Activated CD4-positive, alpha-beta T cell treated with anti-CD3 and anti-CD28 coated beads, Interleukin-2, amount 50 U/mL, for 16 hours (primary cell): ENCODE measurements around the gene NRP2.

ENCODE experiments used
- DNase-seq: peaks from one replicate; pipeline ENCODE4 v3.0.0-alpha.2; 2020

NRP2 gene

DNA sequence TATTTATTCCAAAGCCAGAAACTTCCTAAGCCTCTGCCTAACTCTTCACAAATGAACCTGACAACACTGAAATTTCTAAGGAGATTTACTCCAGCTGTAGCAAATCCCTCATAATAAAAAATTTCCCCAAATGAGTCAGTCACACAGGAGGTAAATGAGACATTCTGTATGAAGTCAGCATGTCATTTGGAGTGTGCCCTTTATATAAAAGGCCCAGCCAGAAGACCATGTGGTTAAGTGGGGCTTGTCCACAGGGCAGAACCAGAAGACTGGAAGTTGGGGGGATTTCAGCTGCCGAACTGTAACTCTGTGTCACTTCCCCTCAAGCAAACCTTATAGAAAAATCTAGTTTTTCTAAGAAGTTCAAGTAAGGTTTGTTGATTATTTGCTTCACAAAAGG, 30.2 kb downstream of the NRP2 start:
- DNase-seq, result no peak

DNA sequence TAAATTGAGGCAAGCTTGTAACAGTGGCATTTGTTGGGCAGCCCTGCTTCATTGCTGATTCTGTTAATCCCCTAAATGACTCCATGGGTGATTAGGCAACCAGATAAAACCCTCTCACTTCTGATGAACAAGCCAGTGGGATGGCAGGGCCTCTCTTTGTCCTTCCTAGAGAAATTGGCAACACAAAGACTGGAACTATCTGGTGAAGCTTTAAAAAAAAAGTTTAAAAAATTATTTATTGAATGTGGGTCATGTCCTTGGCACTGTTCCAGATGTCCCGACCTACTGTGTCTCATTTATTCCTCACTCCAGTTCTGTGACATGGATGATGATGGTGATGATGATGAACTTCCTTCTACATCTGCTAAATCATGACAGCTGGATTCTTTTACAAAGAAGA, 30.8 kb downstream of the NRP2 start:
- no peak for DNase-seq

DNA sequence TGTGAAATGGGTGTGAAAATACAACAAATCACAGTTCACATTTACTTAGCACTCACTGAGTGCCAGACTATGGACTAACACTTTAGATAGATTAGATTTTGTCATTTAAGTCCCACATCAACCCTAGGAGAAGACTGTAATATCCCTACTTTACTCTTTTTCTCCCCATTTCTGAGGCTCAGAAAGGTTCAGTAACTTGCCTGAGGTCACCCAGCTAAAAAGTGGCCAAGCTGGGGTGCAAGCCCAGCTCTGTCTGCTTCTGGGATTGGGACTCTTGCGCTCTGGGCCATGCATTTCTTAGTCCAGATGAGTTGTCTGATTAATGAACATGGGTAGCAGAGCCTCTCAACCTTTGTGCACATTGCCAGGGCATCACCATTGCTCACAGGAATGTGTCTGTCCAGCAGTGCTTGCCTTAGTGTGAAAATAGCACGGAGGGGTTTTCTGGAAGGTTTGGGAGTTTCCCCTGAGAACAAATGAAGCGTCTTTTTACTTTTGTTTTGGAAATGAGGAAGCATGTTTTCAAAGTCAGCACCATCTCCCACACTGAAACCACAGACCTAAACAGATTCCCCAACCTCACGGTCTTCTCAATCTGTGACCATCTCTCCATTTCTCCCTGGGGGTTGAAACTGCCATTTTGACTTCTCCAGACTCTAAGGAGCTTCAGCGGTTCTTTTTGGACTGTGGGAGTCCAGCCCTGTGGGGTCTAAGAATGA, 31.9 kb downstream of the NRP2 start:
- DNase-seq, result no peak

DNA sequence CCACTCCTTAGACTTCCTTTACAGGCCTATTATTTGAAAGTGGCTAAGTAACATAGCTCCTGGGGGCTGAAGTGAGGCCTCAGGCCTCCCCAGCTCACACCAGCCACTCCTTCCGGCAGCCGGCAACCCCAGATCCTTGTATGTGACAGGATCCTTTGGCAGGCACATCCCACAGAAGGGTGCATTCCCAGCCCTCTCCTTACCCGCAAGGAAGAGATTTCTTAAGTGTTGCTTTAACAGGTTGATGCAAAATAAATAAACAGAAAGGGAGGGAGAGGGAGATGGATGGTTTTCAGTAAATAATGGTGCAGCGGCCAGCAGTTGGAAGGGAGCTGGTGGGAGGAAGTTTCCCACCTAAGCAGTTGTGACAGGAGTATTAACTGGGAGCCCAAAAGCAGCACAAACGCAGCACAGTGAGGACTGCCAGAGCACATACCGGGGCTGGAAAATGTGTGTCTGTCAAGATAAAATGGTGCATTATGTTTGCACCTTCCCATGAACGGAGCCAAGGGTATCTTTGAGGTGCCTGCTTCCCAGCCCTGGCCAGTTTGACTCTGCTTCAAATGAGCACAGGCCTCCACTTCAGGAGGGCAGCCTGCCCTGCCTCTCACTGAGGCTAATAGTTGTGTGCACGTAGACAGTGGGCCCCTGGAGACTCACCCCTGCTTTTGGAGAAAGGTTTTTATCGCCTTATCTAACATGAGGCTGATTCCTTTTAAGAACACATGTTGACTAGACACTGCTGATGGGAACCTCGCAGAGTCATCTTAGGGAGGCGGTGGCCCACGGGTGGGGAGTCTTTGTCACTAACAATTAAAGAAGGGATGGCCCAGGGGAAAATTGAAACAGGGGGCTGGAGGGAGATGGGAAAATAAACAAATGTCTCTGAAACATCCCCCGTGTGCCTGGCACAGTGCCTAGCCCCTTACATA, 32.8 kb downstream of the NRP2 start:
- DNase-seq, result no peak

DNA sequence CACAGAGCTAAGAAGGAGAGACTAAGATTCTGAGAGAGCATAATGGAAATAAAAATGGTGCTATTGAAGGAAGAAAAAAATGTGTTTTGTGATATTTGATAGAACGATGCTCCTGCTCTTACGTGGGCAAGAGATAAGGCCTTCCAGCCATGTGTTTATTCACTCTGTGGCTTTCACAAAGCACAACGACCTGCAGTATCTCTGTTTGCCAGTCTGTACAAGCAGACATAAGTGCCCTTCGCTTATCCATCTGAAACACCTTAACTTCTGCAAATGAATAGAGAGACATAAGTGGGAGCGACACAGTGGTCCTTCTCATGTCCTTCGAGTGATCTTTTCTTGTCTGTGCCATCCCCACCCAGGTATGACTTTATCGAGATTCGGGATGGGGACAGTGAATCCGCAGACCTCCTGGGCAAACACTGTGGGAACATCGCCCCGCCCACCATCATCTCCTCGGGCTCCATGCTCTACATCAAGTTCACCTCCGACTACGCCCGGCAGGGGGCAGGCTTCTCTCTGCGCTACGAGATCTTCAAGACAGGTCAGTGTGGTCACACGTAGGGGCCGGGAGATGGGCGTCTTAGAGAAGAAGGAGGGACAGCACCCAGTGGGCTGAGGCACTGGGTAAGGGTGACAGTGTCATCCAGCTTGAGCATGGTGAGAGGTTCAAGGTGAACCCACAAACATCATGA, 33.7 kb downstream of the NRP2 start:
- no peak for DNase-seq

DNA sequence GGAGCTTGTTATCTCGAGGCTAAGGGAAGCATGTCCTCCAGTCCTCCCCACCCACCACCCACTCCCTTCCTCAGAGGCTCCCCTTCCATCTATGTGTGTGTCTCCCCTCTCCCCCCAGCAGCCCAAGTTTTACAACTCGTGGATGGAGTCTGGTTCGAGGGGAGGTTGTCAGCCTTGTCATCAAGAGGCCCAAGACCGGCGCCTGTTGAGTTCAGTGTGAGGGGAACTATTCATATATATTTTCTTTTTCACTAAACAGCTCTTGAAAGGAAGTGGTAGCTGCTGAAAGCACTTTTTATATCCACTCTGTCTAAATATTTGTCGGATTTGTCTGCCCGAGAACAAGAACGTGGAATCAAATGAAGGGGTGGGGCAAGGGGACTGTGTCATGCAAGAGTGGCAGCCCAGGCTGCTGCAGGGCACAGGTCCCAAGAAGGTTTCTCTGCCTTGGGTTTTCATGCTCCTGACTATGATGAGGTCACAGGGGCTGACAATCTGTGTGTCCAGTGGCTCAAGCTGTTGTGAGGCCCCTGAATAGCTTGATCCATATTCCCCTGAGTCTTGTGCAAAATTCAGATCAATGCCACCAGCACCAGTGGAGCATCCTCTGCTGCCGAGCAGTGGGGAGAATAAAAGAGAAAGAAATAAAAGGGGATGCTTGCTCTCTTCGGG, 35.0 kb downstream of the NRP2 start:
- DNase-seq, result no peak

DNA sequence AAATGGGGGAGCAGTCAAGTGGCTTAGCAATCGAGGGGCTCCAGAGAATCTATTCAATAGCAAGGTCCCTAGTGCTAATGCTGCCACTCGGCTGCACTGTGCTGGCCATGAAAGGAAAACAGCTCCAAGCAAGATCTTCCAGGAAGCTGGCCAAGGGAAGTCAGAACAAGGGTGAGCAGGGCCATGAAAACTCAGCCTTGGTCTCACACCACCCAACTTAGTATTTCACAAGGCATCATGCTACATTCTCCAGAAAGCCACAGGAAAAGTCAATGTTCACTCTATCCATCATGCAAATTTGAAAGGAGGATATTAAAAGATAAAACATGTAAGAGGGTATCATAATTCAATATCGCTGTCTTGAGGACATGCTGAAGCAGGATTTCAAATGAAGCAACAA, 35.7 kb downstream of the NRP2 start:
- DNase-seq, result no peak

DNA sequence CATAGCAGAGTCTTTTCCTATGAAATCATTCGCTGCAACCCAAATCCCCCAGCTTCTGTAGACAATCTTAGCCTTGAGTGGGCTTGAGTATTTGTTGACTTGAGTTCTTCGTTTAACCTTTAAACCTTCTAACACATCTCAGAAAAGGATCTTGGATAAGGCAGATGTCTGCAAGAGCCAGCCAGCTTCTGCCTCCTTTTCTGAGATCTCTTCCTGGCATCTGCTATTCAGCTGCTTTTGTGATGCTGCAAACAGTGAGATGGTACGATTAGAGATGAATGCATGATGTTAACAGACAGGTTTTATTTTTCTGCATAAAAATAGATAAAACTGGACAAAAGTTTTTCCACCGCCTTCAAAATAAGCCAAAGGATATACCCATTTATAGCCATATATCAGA, 37.5 kb downstream of the NRP2 start:
- DNase-seq, result no peak

DNA sequence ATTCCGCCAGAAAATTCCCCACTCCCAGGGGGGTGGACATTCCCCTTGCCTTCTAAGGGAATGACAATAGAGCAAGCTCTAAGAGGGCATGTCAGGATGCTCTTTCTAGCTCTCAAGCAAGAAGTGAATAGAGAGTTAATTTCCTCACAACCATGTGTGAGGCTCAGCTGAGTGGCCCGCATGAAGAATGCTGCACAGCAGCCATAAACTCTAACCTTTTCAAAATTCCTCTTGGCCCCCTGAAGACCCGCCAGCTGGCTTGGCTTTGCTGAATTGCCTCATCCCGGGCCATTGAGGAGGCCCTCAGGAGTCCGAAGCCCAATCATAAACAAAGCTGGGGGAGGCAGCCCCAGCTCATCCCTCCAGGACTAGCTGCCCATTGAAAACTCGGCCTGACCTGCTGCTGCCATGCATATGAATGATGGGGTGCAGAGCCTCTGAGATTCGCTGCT, 38.2 kb downstream of the NRP2 start:
- DNase-seq, result no peak

DNA sequence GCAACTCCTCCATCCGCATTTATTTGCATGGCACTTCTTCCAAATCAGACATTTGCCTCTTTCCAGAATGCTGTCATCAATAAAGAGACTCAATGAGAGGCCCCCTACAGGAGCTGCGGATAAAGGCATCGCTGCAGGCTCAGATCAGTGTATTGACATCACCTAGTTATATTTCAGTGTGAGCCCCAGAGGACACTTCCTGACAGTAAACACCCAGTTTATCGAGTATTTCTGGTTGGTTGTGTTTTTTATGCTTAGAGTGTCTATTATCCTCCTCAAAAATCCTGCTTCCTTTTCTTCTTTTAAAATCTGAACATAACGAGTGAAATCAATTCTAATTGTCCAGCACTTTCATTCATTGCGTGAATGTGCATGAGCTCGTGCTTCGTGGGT, 38.8 kb downstream of the NRP2 start:
- no peak for DNase-seq

DNA sequence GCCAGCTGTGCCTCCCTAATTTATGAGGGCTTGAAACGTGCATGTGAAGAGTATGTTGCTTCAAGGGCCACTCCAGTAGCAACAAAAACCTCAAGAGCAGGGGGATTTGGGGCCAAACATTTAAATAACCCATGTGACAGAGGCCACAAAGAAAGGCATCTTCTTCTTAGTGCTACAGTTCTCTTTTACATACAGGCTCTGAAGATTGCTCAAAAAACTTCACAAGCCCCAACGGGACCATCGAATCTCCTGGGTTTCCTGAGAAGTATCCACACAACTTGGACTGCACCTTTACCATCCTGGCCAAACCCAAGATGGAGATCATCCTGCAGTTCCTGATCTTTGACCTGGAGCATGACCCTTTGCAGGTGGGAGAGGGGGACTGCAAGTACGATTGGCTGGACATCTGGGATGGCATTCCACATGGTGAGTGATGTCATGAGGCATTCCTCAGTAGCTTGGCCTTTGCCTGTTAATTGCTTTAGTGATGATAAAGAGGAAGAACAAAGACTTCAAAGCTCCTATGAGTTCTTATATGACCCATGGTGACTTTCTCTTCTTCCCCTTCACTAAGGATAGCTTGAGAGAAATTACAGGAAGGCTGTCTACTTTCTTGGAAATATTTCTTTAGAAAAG, 40.1 kb downstream of the NRP2 start:
- no peak for DNase-seq

DNA sequence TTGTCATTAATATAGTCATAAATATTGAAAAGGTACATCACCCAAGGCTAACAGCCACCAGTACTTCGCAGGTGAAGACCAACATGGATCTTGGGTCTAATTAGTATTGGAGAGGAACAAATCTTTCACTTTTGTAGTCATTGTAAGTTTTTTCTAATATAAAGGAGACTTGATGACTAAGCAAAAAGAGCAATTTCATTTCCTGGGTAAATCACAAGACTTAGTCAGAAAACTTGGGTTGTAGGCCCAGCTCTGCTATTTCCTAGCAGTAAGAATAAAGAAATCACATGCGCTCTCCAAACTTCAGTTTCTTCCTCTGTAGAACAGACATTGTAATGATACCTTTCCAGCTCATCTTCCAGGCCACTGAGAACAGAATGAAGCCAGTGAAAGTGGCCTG, 40.9 kb downstream of the NRP2 start:
- DNase-seq, result no peak

DNA sequence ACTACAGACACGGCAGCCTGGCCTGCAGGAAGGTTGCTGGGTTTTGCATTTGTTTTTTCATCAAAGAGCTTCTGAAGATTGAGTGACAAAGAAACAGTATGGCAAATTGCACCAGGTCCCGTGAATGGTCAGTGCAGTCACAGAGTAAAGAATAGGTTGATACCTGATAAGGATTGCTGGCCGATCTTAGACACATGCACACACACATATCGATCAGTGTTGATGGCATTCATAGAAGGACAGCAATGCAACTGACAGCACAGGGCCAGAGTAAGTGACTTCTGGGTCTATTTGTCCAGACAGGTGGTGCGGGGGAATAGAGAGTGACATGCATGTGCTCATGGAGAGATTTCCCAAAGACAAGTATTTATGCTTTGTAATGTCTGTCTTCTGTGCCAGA, 42.8 kb downstream of the NRP2 start:
- no peak for DNase-seq

DNA sequence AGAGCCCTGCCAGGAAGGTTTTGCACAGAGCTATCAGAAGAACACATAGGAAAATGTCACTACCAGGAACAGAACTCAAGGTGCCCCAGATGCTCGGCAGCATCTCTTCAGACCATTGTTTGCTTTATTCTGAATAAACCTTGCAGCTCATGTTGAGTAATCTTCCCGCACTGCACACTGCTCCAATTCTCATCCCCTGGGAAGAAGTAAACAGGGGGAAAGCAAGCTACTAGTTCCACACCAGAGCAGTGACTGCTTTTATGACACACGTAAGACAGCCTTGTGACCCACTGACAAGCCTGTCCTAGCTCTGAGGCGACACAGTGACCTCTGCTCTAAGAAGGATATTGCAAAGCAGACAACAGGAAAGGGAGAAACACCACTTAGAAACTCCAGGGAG, 44.2 kb downstream of the NRP2 start:
- no peak for DNase-seq

DNA sequence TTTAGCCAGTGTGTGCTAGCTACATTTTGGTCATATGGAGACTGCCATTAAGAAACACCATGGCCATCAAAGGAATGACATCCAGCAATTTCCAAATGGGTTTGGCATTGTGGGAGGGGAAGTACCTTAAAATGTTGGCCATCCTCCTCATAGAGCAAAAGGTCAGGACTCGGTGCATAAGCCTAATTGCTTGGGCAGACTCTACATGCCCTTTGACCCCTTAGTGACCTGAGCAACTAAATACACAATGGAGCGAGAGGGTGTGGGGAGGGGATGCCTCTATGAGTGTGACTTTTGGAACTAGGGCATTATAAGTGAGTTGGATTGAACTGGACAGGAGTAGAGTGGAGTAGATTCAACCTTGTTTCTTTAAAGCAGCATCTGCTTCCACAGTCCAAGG, 44.9 kb downstream of the NRP2 start:
- no peak for DNase-seq

DNA sequence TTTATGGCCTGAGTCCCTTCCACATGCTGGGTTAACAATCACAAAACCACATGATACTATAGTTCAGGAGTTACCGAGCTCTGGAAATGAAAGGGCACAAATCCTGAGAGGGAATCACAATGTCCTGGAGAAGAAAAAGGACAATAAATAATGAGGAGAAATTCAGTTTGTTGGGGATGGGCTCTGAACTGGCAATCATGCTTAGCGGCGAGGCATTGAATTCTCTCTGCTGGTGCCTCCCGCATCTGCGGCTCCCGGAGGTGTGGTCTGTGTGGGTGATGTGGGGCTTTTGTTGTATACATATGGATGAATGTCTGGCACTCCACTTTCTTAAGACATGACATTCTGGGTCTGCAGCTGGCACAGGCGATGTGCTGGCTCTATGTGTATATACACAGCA, 46.1 kb downstream of the NRP2 start:
- no peak for DNase-seq

DNA sequence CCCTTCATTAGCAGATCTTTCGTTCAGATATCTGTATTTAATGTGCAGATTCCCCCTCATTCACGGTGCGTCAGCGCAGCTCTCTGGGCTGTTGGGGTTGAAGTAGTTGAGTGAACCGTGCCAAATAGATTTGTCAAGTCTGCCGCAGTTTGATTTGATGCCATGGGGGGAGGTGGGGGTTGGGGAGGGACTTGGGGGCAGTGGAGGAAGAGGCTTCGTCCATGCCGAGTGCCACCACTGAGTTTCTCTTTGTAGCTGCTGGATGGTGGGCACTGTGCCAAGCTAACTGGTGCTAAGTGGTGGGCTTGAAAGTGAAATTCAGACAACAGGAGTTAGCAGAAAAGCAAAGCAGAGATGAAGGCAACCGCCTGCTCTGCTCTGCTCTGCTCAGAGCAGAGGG, 47.9 kb downstream of the NRP2 start:
- DNase-seq, result no peak

DNA sequence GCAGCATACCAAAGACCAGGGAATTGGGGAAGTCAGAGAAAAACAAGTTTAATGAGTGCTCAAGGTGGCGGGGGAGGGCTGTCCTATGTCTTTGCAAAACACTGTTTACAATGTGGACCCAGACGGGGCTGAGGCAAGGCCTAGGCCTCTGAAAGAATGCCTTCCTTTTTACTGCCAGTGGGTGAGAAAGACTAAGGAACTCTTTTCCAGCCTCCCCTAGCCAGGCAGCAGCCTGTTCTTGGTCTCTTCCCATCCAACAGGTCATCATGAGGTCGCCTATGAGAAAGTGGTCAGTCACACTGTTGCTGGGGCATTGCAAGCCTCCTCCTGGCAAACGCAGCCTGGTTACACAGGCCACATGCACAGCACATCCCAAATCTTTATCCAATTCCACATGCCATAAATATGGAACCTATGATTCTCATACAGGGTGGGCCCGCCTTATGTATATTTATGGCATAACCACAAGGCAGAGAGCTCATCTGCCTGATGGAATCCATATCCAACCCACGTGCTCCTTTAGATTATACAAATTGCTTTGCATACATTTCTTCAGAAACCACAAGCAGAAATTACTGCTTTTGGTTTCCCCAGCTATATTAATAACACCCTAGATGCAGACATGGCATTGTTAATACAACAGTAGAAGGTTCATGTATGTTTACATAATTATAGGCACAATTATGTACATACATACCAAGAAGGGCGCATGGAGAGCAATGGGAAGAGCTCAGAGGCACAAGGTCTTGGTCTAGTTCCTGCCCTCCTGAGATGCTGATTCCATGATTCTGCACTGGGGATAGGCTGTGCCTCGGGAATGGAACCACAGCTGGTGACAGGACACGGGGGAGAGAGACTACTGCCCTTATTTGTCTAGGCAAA, 48.6 kb downstream of the NRP2 start:
- DNase-seq, result no peak

DNA sequence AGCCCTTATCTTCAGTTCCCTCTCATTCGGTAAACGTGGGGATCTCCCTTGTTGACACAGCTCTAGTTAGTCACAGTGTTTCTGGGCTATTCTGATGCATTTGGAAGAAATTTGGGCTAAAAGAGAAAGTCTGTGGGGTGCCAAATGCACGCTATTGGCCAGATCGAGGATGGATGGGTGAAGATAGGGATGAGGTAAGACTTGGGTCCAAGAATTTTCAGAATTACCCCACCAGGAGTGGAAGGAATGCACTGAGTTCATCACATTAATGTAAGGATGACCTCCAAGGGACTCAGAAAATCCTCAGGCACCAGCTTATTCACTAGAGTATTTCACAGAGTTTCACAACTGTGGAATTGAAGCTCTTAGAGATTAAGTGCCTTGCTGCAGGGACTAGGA, 49.3 kb downstream of the NRP2 start:
- DNase-seq, result no peak

DNA sequence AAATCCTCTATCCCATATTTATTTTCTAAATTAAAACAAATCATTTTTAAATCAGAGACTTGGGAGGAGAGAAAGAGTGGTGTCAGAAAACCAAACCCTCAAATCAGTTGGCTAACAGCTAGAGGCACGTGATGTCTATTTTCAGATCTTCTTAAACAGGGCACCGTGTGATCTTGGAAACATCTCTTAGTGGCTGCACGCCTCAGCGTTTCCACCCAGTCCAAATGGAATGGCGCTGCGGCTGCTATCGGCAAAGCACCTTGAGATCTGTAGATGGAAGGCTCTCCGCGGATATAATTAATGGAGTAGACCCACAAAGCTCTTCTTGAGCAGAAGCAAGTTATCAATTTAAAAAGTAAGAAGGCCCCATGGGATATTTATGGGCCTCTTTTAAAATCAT, 50.0 kb downstream of the NRP2 start:
- no peak for DNase-seq

DNA sequence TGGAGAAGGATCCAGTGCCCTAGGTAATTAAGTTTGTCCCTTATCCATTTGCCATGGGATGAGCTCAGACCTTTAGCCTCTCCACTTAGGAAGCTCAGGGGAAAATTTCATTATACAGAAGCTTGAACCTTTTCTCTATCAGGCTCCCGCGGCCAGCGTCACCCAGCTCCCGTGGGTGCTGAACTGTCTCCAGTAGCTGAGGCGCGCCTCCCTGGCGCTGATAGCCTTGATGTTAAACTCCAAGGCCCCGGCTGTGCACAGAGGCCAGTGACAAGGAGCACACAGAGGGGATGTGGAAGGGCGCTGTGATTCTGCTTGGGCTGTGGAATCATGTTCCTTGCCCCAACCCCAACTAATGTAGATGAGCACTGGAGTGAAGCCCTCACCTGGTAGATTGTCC, 50.8 kb downstream of the NRP2 start:
- DNase-seq, result no peak

DNA sequence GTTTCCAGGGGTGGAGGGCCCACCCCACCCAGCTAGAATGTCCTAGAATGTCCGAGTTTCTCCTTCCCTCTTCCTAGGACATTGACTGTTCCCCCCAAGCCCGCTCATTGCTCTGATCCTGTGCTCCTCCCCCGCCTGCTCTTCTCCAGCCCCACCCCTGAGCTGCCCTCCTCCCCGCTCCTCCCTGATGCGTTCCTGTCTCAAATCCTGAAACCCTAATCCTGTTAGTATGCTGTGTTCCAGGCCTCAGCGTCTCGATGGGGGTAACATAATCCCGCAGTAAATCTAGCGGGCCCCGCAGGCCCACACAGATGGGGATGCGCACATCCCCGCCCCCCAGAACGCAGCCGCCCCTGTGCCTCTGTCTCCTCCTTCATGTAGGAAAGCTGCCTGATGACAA, 51.3 kb downstream of the NRP2 start:
- DNase-seq, result no peak
